HG03575 (cell line): ENCODE measurements around the gene SLFN14.
"Not testable (repeated sequence)": the region's sequence is repeated elsewhere in the genome, so short reads cannot be mapped to it uniquely, and the experiment has no call there.

Experiments used
- ATAC-seq: cut with Tn5 transposase; IDR thresholded peaks from one replicate; pipeline ENCODE4 v1.9.1; 2021; ENCODE audit not compliant: unreplicated experiment, insufficient number of reproducible peaks, low FRiP score; ENCODE audit errors: extremely low read depth

The SLFN14 gene

DNA sequence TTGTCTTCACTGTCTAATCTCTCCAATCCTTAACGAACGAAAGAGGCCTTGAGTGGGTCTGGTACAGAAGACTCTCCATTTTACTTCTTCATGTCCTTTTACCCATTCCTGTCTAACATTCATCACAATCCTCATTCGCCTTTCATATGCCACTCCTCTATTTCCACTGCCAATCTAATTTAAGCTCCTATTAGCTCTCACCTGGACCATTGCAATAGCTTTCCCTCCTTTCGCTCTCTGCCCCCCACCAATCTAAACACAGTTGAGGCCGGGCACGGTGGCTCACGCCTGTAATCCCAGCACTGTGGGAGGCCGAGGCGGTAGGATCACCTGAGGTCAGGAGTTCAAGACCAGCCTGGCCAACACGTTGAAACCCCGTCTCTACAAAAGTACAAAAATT is 6.3 kb upstream of the SLFN14 start:
- ATAC-seq: no peak

DNA sequence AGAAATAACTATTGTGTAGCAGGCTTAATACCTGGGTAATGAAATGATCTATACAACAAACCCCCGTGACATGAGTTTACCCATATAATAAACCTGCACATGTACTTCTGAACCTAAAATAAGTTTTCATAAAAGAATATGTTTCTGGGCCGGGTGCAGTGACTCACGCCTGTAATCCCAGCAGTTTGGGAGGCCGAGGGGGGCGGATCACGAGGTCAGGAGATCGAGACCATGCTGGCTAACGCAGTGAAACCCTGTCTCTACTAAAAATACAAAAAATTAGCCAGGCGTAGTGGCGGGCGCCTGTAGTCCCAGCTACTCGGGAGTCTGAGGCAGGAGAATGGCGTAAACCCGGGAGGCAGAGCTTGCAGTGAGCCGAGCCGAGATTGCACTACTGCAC is 2.6 kb upstream of the SLFN14 start:
- ATAC-seq: not testable (repeated sequence)

DNA sequence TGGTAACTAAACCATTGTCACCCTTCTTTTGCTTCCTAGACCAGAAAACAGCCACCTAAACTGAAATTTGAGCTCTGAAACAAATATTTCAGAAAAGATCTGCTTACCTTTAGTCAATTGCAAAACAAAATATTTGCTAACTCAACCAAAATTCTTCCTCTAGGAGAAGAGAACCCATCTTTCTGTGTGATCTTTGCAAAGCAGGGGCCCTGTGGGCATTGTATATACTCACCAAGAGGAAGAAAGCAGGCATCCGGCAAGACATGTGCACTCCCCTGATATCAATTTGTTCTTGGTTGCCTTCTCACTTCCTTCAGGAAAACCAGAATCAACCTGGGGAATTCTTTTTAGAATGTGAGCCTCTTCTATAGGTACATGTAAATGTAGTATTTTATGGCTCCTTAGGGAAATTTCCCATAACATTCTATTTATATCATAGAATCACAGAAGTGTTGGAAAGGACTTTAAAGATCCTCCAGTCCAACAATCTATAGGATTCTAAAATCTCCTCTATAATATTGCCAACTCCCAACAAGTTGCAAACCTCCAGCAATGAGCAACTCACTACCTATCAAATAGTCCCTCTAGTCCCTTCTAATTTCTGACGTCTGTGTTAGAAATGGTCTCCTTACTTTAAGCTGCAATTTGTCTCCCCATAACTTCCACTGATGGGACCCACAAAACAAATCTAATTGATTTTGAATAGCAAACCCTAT is 966 bp downstream of the SLFN14 start:
- ATAC-seq: no peak

DNA sequence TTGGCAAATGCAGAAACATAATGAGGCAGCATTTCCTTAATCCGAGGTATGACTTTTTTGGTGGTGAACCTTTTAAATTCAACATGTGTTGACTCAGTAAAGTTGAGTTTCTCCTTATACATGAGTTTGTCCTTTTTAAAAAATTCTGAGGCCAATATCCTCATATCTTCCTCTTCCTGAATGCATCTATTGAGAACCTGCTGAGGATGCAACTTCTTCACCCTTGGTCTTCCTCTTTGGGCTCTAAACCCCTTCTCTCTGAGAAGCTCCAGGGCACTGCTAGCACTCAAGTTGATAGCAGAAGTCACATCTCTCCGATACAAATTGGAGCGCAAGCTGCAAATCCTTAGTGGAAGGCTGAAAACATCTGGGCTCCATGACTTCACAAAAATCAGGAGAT is 3.3 kb downstream of the SLFN14 start:
- ATAC-seq: no peak

DNA sequence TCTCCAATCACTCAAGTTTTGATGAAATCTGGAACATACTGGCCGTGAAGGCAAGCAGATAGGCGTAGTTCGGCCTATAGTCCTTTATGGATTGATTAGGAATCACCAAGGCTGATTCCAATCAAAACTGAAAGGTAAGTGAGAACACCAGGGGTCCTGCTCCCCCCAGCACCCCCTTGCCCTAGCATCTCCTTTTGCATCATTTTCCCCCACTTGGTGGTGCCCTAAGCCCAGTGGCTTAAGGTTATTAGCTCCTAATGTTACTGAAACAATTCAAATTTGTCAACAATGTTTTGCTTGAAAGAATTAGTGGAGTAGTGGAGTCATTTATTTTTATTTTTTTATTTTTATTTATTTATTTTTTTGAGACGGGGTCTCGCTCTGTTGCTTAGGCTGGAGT is 4.9 kb downstream of the SLFN14 start:
- no peak for ATAC-seq

DNA sequence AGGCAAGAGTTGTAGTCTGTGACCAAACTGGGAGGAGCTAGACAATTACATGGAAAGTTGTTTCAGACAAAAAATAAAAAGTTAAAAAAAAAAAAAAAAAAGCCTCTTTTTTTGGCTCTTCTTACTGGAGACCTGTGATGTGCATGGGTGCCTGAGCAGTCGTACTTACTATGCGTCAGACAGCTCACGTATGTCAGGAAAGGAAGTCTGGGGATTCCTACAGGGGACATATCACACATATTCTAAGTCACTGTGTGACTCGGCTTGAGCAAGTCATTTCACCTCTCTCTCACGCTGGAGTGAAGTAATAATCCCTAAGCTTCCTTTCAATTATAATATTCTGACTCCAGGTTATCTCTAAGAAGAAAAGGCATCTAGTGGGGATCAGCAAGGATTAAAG is 6.0 kb downstream of the SLFN14 start:
- ATAC-seq: no peak

DNA sequence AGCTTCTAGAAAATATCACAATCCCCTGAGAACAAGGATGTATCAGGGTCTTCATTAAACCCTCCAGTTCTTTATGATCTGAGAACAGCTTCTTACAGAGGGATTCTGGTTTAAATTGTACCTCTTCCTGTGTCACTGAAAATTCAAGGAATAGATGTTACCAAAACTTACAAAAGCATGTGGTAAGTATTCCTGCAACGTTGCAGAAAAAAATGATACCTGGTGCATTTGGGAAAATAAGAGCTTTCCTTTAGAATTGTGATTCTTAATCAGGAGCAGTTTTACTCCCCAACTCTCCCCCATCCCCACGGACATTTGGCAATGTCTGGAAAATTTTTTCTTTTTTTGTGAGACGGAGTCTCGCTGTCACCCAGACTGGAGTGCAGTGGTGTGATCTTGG is 7.3 kb downstream of the SLFN14 start:
- no peak for ATAC-seq

DNA sequence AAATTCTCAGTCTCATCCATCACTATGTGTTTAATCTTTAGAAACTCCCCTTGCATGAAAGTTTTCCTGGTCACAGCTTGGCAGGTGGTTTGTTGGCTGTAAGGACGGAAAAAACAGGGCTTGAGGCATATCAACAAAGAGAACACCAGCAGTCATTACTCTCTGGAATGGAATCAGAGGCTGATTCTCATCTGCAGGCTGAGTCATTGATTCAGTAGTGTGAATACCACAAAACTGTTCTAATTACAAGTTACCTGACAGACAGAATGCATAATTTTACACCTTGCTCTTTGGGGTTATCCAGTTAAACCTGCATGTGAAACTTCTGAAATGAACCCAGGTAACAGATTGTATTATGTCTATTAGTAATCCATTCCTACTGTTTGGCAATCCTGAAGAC is 11.6 kb downstream of the SLFN14 start:
- ATAC-seq: no peak

DNA sequence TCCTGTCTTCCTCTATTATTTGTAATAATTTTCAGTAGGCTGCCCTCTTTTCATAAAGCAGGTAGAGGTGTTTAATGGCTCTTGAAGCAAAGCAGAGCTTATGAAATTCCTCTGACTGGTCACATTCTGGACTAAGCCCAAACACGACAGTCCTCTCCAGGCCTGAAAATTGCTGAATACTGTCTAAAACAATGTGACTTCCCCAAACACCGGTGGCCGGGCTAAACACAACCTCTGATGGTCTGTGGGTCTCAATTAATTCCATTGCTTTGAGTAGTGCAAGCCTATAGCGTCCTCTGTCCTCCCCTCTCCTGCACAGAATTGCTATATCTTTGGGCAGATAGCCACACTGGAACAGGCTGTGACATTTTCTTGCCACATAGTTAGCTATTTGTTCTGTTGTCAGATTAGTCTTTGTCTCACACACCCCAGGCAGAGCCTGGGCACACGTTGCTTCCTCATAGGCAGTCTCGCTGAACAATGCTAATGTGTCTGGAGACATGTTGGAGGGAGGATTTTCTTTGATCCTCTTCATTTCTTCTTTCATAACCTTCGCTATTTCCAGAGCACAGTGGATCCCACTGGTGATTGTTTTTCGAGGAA is 12.3 kb downstream of the SLFN14 start:
- ATAC-seq: no peak

DNA sequence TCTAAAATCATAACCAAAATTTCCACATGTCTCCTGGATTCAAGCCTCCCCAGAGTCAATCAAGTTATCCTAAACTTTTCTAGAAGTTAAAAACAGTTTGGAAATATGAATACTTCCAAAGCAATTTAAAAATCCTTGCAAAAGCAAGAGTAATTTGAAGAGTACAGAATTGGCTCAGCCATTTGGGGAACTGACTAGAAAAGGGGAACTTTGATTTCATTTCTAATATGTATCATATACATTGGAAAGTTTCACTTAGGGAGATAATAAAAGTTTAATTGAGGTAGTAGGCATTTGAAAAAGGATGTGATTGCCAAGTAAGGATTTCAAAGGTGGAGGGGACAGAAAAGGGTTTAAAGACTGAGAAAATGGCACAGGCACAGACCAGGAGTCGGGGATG is 14.1 kb downstream of the SLFN14 start:
- ATAC-seq: no peak

DNA sequence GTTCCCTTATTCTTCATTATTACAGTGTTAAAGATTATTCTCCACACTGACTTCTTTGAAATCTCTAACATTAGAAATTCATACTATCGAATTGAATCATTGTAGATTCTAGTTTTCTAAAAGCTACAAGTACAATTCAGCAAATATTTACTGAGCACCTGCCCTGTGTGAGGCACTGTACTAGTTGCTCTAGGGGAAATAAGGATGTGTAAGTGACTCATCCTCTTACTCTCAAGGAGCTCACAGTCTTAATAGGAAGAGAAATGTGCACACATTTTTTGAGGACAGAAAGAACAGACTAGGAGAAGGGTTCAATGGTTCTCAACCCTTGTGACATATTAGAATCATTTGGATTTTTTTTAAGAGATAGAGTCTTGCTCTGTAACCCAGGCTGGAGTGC is 15.5 kb downstream of the SLFN14 start:
- no peak for ATAC-seq

DNA sequence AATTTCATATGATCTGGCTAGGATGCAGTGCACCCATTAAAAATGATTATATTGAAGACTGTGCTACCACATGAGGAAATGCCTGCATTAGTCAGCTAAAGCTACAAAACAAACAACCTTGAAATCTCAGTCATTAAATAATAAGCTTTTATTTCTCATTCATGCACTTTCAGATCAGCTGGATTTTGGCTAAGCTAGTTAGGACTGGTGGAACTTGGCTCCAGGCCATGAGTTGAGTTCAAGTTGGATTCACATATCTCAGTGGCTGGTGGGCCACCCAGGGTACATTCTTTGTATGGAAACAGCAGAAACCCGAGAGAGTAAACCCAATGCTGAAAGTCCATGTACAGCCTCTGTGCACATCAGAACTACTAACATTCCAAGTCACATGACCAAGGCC is 16.8 kb downstream of the SLFN14 start:
- no peak for ATAC-seq

DNA sequence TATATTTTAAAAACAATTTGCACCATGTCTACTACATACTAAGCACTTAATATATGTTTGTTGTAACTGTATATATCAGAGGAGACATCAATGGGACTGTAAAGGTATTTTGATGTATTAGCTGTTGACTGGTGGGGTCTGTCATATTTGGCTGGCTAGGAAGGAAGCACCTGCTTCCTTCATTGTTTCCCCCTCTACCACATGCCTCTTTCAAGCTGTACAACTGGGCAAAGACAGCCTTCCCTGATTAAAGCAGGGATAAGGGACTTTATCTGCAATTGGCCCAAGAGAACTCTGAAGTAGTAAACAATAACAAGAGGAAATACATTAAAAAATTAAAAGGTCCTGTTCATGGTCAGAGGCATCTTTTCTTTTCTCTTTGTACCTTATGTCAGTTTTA is 17.6 kb downstream of the SLFN14 start:
- ATAC-seq: no peak

DNA sequence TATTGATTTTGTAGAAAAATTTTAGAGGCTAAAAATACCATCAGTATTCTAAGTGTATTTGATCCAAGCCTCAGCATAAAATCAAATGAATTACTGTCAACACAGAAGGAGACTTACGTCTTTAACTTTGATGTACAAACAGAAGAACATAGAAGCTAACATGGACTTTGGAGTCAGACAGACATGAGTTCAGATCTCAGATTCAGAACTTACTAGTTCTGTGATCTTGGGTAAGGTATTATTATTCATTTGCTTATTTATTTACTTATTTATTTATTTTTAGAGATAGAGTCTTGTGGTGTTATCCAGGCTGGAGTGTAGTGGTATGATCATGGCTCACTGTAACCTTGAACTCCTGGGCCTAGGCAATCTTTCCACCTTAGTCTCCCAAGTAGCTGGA is 19.2 kb downstream of the SLFN14 start:
- ATAC-seq: no peak

DNA sequence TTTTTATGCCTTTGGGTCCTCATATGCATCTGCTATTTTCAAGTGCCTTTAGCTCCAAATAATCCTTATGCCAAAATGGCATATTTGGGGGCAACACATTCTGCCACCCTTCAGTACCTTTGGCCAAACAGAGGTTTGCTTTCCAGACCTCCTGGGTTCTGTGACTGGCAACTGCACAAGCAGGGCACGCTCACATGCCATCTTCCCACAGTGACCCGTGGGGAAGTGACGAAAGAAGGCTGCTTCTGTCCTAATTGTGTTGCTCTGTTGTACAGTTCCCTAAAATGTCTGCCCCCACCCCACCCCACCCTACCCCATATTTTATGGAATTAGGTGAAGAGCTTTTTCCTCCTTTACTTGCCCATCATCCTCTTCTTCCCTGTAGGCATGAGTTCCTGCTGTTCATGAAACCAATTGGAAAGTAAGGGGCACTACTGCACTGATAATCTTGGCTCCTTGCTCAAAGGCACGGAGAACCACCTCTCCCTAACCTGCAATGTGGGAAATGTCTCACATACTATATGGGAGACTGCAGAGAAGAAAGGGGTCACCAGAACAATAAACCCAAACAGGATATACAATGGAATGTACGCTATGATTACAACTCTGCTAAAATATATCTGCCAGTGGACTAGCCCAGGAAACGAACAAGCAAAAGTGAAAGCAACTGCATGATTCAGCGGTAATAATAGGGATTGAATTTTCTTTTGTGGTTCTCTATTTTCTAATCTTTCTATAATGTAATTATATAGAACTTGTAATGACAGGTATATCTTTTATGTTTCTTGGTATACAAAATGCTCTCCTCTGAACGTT is 19.8 kb downstream of the SLFN14 start:
- no peak for ATAC-seq

DNA sequence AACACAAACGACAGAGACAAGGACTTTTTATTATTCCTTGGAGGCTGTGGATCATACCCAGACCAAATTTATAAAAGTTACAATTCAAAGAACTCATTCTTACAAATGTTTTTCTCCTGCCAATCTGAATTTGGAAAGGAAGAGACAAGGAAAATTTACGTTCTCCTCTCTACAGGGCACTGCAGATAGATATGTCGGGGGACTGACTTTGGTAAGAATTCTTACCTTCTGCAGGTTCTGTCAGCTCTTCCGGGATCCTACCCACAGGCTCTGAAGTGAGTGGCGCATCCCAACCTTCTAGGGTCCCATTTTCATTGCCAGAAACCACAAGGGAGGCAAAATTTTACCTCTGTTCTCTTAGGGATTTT is 21.0 kb downstream of the SLFN14 start:
- ATAC-seq: no peak

DNA sequence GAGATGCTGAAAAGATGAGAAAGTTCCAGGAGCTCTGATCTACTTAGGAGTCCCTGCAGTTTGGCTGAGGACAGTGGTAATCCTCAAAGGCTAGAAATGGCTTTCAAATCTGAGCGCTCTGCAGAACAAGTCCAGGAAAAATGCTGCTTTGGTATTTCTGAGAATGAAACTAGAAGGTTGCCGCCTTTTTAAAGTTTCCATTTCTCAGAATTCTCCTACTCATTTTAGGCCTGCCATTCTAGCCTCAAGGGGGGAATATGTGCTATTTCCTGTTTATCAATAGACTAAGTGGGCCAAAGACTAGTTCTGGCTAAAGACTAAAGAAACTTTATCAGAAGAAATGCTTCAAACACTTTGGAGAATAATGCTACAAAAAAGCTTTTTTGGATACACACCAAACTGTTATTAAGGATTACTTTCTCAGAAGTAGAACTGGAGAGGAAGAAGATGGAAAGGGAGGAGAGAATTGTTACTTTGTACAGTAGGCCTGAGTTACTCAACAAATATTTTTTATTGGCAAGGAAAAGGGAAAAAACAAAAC is 22.9 kb downstream of the SLFN14 start, which contains the start of gene SLFN12L:
SLFN12L (minus strand) TSS at position 78 of the 541 bp plus-strand sequence. CDS start 15,314 bp downstream, outside the sequence.
- ATAC-seq: no peak

DNA sequence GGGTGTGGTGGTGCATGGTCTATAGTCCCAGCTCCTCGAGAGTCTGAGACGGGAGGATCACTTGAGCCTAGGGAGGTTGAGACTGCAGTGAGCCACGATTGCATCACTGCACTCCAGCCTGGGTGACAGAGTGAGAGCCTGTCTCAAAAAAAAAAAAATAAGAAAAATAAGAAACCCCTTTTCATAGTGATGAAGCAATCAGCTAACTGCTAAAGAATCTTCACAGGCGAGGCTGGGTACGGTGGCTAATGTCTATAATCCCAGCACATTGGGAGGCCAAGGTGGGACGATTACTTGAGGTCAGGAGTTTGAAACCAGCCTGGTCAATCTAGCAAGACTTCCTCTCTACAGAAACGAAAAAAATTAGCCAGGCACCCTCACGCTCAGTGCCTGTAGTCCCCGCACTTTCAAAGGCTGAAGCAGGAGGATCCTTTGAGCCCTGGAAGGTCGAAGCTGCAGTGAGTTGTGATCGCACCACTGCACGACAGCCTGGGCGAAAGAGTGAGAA is 23.9 kb downstream of the SLFN14 start:
- no peak for ATAC-seq

DNA sequence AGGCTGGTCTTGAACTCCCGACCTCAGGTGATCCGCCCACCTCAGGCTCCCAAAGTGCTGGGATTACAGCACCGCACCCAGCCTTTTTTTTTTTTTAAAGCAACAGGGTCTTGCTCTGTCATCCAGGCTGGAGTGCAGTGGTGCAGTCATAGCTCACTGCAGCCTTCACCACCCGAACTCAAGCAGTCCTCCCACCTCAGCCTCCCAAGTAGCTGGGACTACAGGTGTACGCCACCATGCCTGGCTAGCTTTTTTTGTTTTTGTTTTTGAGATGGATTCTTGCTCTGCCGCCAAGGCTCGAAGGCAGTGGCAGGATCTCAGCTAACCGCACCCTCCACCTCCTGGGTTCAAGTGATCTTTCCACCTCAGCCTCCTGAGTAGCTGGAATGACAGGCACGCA is 25.2 kb downstream of the SLFN14 start:
- not testable (repeated sequence) for ATAC-seq
